Suprapubic skin (tissue), 3 donors: Measurements from ENCODE around the gene KLK3.

Experiments used
- CTCF ChIP-seq, 2 donors: fragments of 200-600 bp in 1 of 2; fragments of 450-650 bp in 1 of 2; sonication (generic) in 1 of 2; IDR thresholded peaks; one replicate each; pipeline ENCODE4 v1.5.1; 2016 to 2019; ENCODE audit warnings: antibody characterized with exemption in 2 of 2, mild to moderate bottlenecking in 1 of 2, moderate library complexity in 1 of 2
- EP300 ChIP-seq: sonication (generic); formaldehyde crosslinking; IDR thresholded peaks from one replicate; pipeline ENCODE4 v1.6.1; 2017; ENCODE audit warnings: antibody characterized with exemption

DNA sequence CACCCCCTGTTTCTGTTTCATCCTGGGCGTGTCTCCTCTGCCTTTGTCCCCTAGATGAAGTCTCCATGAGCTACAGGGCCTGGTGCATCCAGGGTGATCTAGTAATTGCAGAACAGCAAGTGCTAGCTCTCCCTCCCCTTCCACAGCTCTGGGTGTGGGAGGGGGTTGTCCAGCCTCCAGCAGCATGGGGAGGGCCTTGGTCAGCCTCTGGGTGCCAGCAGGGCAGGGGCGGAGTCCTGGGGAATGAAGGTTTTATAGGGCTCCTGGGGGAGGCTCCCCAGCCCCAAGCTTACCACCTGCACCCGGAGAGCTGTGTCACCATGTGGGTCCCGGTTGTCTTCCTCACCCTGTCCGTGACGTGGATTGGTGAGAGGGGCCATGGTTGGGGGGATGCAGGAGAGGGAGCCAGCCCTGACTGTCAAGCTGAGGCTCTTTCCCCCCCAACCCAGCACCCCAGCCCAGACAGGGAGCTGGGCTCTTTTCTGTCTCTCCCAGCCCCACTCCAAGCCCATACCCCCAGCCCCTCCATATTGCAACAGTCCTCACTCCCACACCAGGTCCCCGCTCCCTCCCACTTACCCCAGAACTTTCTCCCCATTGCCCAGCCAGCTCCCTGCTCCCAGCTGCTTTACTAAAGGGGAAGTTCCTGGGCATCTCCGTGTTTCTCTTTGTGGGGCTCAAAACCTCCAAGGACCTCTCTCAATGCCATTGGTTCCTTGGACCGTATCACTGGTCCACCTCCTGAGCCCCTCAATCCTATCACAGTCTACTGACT, at the start of gene KLK3:
- no peak for TF ChIP-seq CTCF (IDR thresholded peaks at IDR 0.05)
- TF ChIP-seq EP300 = no peak
